Stimulated activated CD8-positive, alpha-beta memory T cell treated with anti-CD3 and anti-CD28 coated beads, Interleukin-12 subunit alpha, Interleukin-12 subunit beta, amount 100 ng/mL, for 24 hours (primary cell): ENCODE results near the gene SUSD2.
"Not testable (repeated sequence)": the region's sequence is repeated elsewhere in the genome, so short reads cannot be mapped to it uniquely, and the experiment has no call there.

Source experiments
- DNase-seq: peaks from one replicate; pipeline ENCODE4 v3.0.0-alpha.2; 2020; ENCODE audit errors: extremely low read depth

SUSD2 gene

GRCh38 chr22:24189249-24190158, 8.2 kb downstream of the SUSD2 start:
- no peak for DNase-seq

- DNase-seq: no peak
Observed at GRCh38 chr22:24190159-24190540, 8.9 kb downstream of the SUSD2 start.

- DNase-seq: no peak
Observed at GRCh38 chr22:24190596-24191208, 9.4 kb downstream of the SUSD2 start.

DNA sequence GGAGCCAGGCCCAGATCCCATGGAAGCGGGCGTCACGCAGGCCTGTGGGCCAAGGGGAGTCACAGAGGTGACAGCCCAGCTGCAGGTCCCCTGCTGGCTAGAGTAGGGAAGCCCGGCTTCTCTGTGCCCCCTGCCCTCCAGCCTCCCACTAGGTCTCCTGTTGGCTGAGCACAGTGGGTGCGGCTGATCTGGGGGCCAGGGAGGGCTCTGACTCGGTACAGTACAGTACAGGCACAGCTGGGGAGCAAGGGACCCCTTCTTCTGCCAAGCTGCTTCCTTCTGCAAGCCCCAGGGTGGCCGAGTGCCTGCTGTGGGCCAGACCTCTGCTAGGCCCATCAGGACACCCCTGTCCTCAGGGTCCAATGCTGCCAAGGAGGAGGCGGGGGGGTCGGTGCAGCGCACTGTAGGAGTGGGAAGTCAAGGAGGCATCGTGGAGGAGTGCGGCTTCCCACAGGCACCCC, 10.1 kb downstream of the SUSD2 start:
- no peak for DNase-seq

DNA sequence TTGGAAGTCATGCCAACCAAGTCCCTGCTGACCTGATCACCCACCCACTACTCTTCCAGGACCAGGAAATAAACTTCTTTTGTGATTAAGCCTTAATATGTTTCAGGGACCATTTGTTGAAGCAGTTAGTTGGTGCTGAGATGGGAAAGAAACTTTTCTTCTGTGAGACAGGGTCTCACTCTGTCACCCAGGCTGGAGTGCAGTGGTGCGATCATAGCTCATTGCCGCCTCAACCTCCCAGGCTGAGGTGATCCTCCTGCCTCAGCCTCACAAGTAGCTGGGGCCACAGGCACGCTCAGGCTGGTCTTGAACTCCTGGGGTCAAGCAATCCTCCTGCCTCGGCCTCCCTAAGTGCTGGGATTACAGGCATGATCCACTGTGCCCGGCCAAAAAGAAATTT, 10.6 kb downstream of the SUSD2 start:
- no peak for DNase-seq

- DNase-seq: no peak
Observed at GRCh38 chr22:24198682-24199052, 17.4 kb downstream of the SUSD2 start.

GRCh38 chr22:24200619-24201212, 19.4 kb downstream of the SUSD2 start:
- DNase-seq: no peak

- no peak for DNase-seq
Observed at GRCh38 chr22:24201681-24202614, 20.7 kb downstream of the SUSD2 start.

GRCh38 chr22:24203856-24204255, 22.6 kb downstream of the SUSD2 start:
- DNase-seq: not testable (repeated sequence)

DNA sequence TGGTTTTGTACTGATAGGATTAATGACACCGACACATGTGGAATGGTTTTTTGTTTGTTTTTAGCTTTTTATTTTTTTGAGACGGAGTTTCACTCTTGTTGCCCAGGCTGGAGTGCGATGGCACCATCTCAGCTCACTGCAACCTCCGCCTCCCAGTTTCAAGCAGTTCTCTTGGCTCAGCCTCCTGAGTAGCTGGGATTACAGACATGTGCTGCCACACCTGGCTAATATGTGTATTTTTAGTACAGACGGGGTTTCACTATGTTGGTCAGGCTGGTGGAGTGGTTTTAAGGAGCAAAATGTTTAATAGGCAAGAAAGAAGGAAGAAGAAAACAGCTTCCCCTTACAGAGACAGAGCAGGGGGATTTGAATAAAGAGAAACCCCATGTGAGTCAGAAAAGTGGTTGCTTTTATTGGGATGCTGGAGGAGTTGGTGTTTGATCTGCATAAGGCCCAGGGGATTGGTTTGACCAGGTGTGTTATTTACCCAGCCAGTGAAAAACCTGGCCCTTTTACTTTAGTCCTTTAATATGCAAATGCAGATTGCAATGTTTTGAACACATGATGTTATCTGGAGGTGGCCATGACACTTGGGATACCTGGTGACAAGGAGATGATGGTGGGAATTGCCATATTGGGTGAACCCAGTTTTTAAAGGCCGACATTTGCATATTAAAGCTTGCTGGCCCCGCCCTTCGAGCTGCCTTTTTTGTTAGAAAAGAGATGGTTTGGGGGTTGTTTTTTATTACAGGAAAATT, 24.3 kb downstream of the SUSD2 start:
- DNase-seq: no peak

DNA sequence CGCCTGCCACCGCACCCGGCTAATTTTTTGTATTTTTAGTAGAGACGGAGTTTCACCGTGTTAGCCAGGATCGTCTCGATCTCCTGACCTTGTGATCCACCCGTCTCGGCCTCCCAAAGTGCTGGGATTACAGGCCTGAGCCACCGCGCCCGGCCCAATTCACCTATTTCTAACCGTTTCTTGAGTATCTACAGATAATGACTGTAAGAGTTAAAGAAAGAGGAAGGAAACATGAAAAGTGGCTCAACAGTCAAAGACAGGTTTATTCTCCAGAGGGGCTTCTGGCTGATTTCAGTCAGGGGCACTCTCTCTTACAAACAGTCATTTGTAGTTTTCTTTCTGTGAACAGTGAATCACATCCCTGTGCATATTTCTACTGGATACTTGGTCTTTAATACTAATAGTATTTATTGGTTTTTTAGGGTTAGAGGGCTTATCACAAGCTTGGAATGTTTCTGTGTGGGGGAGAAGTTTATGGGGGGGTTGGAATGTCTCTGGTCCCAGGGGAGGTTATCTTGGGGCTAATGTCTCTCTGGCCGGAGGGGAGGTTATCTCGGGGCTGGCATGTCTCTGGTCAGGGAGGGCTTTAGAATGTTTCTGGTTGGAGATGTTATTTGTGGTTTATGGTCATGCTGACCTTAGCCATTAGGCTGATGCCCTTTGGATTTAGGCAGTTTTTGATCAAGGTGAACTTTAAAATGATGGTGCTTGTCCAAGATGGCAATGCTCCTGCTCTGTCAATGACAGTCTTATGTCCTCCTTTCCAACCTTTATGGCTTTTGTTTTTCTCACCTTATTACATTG, 25.4 kb downstream of the SUSD2 start:
- not testable (repeated sequence) for DNase-seq

DNA sequence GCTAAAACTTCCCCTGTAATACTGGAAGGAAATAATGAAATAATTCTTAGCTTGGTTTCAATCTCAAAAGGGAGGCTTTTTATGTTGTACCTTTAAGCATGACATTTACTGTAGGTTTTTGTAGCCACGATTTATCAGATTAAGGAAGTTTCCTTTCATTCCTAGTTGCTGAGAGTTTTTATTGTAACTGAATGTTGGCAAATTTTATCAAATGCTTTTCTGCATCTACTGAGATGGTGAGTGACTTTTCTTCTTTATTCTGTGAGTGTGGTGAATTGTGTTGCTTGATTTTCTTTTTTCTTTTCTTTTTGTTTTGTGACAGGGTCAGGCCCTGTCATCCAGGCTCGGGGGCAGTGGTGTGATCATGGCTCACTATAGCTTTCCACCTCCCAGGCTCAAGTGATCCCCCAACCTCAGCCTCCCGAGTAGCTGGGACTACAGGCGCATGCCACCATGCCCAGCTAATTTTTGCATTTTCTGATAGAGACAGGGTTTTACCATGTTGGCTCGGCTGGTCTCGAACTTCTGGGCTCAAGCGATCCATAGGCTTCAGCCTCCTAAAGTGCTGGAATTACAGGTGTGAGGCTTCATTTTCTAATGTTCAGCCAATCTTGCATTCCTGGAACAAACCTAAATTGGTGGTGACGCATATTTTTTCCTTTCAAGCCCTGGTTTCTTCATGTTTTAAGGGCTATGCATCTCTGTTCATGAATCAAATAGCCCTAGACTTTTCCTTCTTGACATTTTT, 26.2 kb downstream of the SUSD2 start:
- DNase-seq: no peak

DNA sequence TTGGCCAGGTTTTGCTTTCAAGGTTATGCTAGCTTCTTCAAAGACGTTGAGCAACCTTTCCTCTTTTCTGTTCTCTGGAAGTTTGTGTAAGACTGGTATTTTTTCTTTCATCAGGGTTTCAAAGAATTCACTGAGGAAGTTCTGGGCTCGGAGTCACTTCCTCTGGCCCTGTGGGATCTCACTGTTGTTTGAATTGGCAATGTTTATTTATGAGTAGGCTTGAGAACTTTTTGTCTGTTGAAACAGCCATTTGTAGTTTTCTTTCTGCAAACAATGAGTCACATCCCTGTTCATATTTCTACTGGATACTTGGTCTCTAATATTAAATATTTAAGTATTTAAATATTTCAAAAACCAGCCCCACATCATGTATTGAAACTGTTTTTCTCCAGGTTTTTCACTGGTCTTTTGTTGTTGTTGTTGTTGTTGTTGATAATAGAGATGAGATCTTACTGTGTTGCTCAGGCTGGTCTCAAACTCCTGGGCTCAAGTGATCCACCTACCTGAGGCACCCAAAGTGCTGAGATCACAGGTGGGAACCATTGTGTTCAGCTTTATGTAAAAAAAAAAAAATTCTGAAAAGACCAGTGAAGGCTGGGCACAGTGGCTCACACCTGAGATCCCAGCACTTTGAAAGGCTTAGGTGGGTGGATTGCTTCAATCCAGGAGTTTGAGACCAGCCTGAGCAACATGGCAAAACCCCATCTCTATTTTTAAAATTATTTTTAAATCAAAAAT, 26.9 kb downstream of the SUSD2 start:
- DNase-seq: no peak

- no peak for DNase-seq
Observed at GRCh38 chr22:24209016-24209415, 27.7 kb downstream of the SUSD2 start.

GRCh38 chr22:24209687-24210086, 28.4 kb downstream of the SUSD2 start:
- DNase-seq: no peak

DNA sequence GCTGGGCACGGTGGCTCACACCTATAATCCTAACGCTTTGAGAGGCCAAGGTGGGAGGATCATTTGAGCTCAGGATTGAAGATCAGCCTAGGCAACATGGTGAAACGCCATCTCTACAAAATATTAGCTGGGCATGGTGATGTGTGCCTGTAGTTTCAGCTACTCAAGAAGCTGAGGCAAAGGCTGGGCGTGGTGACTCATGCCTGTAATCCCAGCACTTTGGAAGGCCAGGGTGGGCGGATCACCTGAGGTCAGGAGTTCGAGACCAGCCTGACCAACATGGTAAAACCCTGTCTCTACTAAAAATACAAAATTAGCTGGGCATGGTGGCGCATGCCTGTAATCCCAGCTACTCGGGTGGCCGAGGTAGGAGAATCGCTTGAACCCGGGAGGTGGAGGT, 29.1 kb downstream of the SUSD2 start:
- not testable (repeated sequence) for DNase-seq

DNA sequence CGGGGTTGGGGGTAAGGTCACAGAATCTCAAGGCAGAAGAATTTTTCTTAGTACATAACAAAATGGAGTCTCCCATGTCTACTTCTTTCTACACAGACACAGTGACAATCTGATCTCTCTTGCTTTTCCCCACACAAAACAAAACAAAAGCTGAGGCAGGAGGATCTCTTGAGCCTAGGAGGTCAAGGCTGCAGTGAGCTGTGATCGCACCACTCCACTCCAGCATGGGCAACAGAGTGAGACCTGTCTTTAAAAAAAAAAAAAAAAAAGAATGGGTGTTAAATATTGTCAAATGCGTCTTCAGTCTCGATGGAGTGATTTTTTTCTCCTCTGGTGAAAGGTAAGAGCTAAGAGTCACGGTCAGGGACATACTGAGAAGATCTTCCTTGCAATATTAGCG, 30.4 kb downstream of the SUSD2 start:
- DNase-seq: not testable (repeated sequence)

- DNase-seq: not testable (repeated sequence)
Observed at GRCh38 chr22:24213111-24213510, 31.8 kb downstream of the SUSD2 start.
